HepG2 (cell line): ENCODE results near the gene SCAPER. TPM values are rescaled to one million over a fixed set of nuclear protein-coding genes. Genes with fewer than 3 reads are reported as not detected.
A peak's percentile ranks its signal among the peaks of the same experiment; 100 is the strongest.

Experiments used
- ATAC-seq: fragments of 200-7000 bp; cut with Tn5 transposase; 3 replicates; pipeline ENCODE4 v1.9.1; 2020; ENCODE audit warnings: mild to moderate bottlenecking, moderate library complexity
- BruUV-seq: library from RNA; stranded (reverse); fragments of 400-500 nt; replicated peaks from 2 replicates; lab custom pipeline; 2021; lab: Mats Ljungman, UMichigan
- CTCF ChIA-PET: fragments of 300-600 bp; formaldehyde crosslinking; extraction: SDS; loops from one replicate; lab custom pipeline; 2021; ENCODE audit warnings: low total read pairs, inconsistent platforms, low intra/inter-chr PET ratio; lab: Yijun Ruan, JAX
- POLR2A ChIA-PET: fragments of 350-600 bp; sonication (Branson Sonifier 250); formaldehyde crosslinking; loops from one replicate; lab custom pipeline; 2020; ENCODE audit warnings: antibody characterized with exemption, inconsistent platforms; lab: Yijun Ruan, JAX
- DNase-seq: peaks from one replicate; pipeline ENCODE4 v3.0.0-alpha.2; 2015; ENCODE audit warnings: low spot score
- FAIRE-seq: peaks from 3 replicates; lab custom pipeline; 2011; peaks lifted over from hg19 to GRCh38; lab: Jason Lieb, UNC
- H2AFZ ChIP-seq: one replicate; pipeline ENCODE4 v1.6.1; 2011; ENCODE audit warnings: low read length, inconsistent platforms
- H3K27ac ChIP-seq: fragments of 300-600 bp; 3 replicates; pipeline ENCODE4 v1.8.0; 2011; ENCODE audit warnings: mixed run types, mild to moderate bottlenecking, mixed read lengths, low read length, inconsistent platforms; ENCODE audit not compliant: insufficient read depth; ENCODE audit errors: extremely low read length
- H3K27me3 ChIP-seq, 2 experiments: fragments of 200-600 bp in 1 of 2; 2 replicates in 1 of 2; 3 replicates in 1 of 2; pipeline versions ENCODE4 v1.6.0 to v1.8.0; 2011; ENCODE audit warnings: low read length in 2 of 2, mild to moderate bottlenecking in 2 of 2, moderate library complexity in 2 of 2, inconsistent platforms in 1 of 2; ENCODE audit not compliant: insufficient read depth in 2 of 2, control insufficient read depth in 1 of 2
- H3K36me3 ChIP-seq, 2 experiments: fragments of 200-600 bp in 1 of 2; replicated peaks in 1 of 2; 2 replicates in 1 of 2; 3 replicates in 1 of 2; pipeline versions ENCODE4 v1.5.1 to v1.8.0; 2011; ENCODE audit warnings: low read length in 2 of 2, inconsistent platforms in 1 of 2; ENCODE audit not compliant: insufficient read depth in 2 of 2, control insufficient read depth in 1 of 2
- H3K4me1 ChIP-seq: 2 replicates; pipeline ENCODE4 v1.5.1; 2012; ENCODE audit warnings: low read length, inconsistent platforms; ENCODE audit not compliant: insufficient read depth
- H3K4me2 ChIP-seq: 2 replicates; pipeline ENCODE4 v1.6.0; 2011; ENCODE audit warnings: low read depth, low read length, inconsistent platforms
- H3K4me3 ChIP-seq, 3 experiments: fragments of 200-600 bp in 1 of 3; sonication (generic), shearing (Covaris generic) in 1 of 3; replicated peaks in 1 of 3; 2 replicates each; pipeline ENCODE4 v1.5.1; 2011 to 2016; ENCODE audit warnings: low read length in 3 of 3, inconsistent platforms in 2 of 3, low read depth in 2 of 3, mild to moderate bottlenecking in 2 of 3, control low read depth in 1 of 3, mixed read lengths in 1 of 3; ENCODE audit not compliant: insufficient read depth in 1 of 3
- H3K79me2 ChIP-seq: one replicate; pipeline ENCODE4 v1.6.1; 2011; ENCODE audit warnings: low read length, inconsistent platforms; ENCODE audit not compliant: insufficient read depth
- H3K9ac ChIP-seq: 2 replicates; pipeline ENCODE4 v1.6.0; 2011; ENCODE audit warnings: mild to moderate bottlenecking, low read depth, low read length, inconsistent platforms; ENCODE audit not compliant: insufficient read depth
- H3K9me3 ChIP-seq: 2 replicates; pipeline ENCODE4 v1.5.1; 2012; ENCODE audit warnings: mild to moderate bottlenecking, low read length
- H4K20me1 ChIP-seq: 2 replicates; pipeline ENCODE4 v1.6.0; 2011; ENCODE audit warnings: inconsistent platforms, mild to moderate bottlenecking, low read length, moderate library complexity; ENCODE audit not compliant: insufficient read depth
- CEBPB ChIP-seq: IDR thresholded peaks from 2 replicates; pipeline ENCODE4 v1.6.1; 2011; ENCODE audit warnings: low read depth, low read length, improper control_type of control experiment, borderline replicate concordance
- HNF4A ChIP-seq: sonication (generic); formaldehyde crosslinking; IDR thresholded peaks from 2 replicates; pipeline ENCODE4 v1.4.0; 2020; ENCODE audit warnings: missing genetic modification reagents
- KAT2B ChIP-seq: fragments of 150-350 bp; IDR thresholded peaks from 2 replicates; pipeline ENCODE4 v1.6.1; 2014; ENCODE audit warnings: low read depth, low read length, borderline replicate concordance
- NFE2L2 ChIP-seq: fragments of 150-350 bp; IDR thresholded peaks from 2 replicates; pipeline ENCODE4 v1.6.1; 2014; ENCODE audit warnings: low read length
- RBM22 ChIP-seq: fragments of 200-400 bp; formaldehyde crosslinking; optimal IDR thresholded peaks from 2 replicates; pipeline ENCODE3; 2017; ENCODE audit warnings: mild to moderate bottlenecking, low read length, moderate library complexity
- ZNF207 ChIP-seq: fragments of 450-650 bp; IDR thresholded peaks from 2 replicates; pipeline ENCODE4 v1.6.1; 2016; ENCODE audit warnings: antibody characterized with exemption, borderline replicate concordance
- ZNF292 ChIP-seq: sonication (generic); formaldehyde crosslinking; IDR thresholded peaks from 2 replicates; pipeline ENCODE4 v1.8.1; 2022; ENCODE audit warnings: mild to moderate bottlenecking, low read depth, missing genetic modification reagents, borderline replicate concordance
- ZNF644 ChIP-seq: IDR thresholded peaks from 2 replicates; pipeline ENCODE4 v1.6.1; 2016; ENCODE audit warnings: low read depth
- ZNF670 ChIP-seq: sonication (generic); formaldehyde crosslinking; IDR thresholded peaks from 2 replicates; pipeline ENCODE4 v1.8.0; 2022; ENCODE audit warnings: mild to moderate bottlenecking, missing genetic modification reagents, borderline replicate concordance
- WGBS: methylation state at CpG from one replicate; pipeline ENCODE4 v1.1.6; 2017; ENCODE audit warnings: low lambda C conversion rate; 5-methylcytosine and 5-hydroxymethylcytosine counted together
- in situ Hi-C: cut with HindIII; loops from 2 replicates; pipeline ENCODE4 v1.10.0; 2017; ENCODE audit warnings: low pct_unique_long_range_greater_than_20kb; ENCODE audit not compliant: extremely low pct_ligation_motif_present
- intact Hi-C: fragments of 100-400 bp; cut with micrococcal nuclease; formaldehyde crosslinking; loops from one replicate; pipeline ENCODE4 v1.10.0; 2022; ENCODE audit not compliant: unreplicated experiment
- polyA plus RNA-seq, 8 experiments: library from polyadenylated mRNA; depleted of rRNA in 3 of 8; stranded (reverse) in 7 of 8; unstranded in 1 of 8; fragments of >200 nt; fragmentation: Illumina TruSeq in 4 of 8; extraction: Trizol in 4 of 8; gene quantifications; 2 replicates each; pipeline versions ENCODE4 v1.2.1 to v1.2.3, GENCODE V29; 2011 to 2016; ENCODE audit warnings: low read depth in 4 of 8, missing spikeins in 1 of 8, mixed read lengths in 1 of 8; ENCODE audit not compliant: insufficient read depth in 1 of 8
- total RNA-seq, 5 experiments: library from RNA; depleted of rRNA; stranded (reverse); fragments of >200 nt; fragmentation: Illumina TruSeq; extraction: Trizol; gene quantifications; 2 replicates each; pipeline ENCODE4 v1.2.3, GENCODE V29; 2016; ENCODE audit warnings: low read depth in 1 of 5
- TF ChIP-seq, protein P1 (sequence below): sonication (generic); formaldehyde crosslinking; IDR thresholded peaks from one replicate; pipeline ENCODE4 v1.5.1; 2020; ENCODE audit warnings: mild to moderate bottlenecking, missing genetic modification reagents; ENCODE audit errors: not compliant biosample characterization
- TF ChIP-seq, protein P2 (sequence below): sonication (generic); formaldehyde crosslinking; conservative IDR thresholded peaks from 2 replicates; pipeline ENCODE4 v1.4.0; 2020; ENCODE audit warnings: missing genetic modification reagents

The SCAPER gene
- total and polyA plus RNA-seq, 2 of the 13 experiments (the other 11 are each of a cell fraction or from before 2014, with no cell fraction given), result 4.3 to 10.5 TPM

DNA sequence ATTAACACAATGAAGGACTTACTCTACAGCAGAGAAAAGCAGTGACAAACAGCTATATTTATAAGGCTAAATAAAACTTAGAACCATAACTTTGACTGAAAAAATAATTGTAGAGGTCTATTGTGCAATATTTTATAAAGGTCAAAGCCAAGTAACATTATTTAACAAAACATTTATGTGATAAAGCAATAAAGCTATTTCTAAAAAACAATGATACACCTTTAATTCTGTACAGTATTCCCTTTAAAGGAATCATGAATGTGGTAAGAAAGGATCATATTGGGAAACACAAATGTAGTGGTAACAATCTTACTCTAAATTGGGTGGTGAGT is 332.2 kb downstream of the SCAPER start:
- no peaks in the 10 kb centered on the region for H3K36me3 ChIP-seq
- FAIRE-seq (no peak), DNase-seq (no peak), ATAC-seq (no peak)
- in situ Hi-C loops, result no loop called here
- ChIA-PET CTCF (no interaction called here), POLR2A (no interaction called here)
- H3K27ac ChIP-seq, result no peak overlapping the region
- no peak overlapping the region for H3K4me2 ChIP-seq
- no peak overlapping the region for H2AFZ ChIP-seq
- H3K9ac ChIP-seq, result no peak overlapping the region
- H3K4me1 ChIP-seq, result peaks cover 27% of the 10 kb centered on the region
- TF ChIP-seq CEBPB (peak; percentile 54; the same call in 1 of the 2 replicates), KAT2B (no peak)
- H3K27me3 ChIP-seq, result no peaks in the 10 kb centered on the region
- intact Hi-C loops, result no loop called here
- H3K9me3 ChIP-seq, result no peaks in the 10 kb centered on the region
- BruUV-seq, result no TSS peak
- H3K79me2 ChIP-seq, result no peaks in the 10 kb centered on the region
- H3K4me3 ChIP-seq, result no peak overlapping the region
- H4K20me1 ChIP-seq, result no peaks in the 10 kb centered on the region

DNA sequence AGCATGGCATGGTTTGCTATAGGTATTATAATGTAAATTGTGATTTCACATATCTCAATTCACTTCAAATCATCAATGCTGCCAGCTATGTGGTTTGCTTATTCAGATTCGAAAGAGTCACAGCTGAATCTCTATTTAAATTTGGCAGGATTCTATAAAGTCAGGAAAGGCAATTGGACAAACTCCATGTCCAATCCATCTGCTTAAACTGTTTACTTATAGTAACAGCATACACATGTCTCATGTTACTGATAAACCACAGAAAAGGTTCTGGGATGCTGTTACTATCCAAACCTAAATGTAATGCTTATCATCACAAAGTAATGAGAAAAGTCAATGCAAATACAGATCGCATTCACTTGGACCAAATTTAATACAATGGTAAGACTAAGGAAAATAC is 338.9 kb downstream of the SCAPER start:
- POLR2A ChIA-PET, result no interaction called here
- TF ChIP-seq HNF4A (no peak), RBM22 (no peak), ZNF670 (CRISPR knock-in tag) (no peak), ZNF292 (no peak), ZNF644 (CRISPR knock-in tag) (no peak), ZNF207 (no peak), NFE2L2 (no peak)
- TF ChIP-seq, protein P1, sequence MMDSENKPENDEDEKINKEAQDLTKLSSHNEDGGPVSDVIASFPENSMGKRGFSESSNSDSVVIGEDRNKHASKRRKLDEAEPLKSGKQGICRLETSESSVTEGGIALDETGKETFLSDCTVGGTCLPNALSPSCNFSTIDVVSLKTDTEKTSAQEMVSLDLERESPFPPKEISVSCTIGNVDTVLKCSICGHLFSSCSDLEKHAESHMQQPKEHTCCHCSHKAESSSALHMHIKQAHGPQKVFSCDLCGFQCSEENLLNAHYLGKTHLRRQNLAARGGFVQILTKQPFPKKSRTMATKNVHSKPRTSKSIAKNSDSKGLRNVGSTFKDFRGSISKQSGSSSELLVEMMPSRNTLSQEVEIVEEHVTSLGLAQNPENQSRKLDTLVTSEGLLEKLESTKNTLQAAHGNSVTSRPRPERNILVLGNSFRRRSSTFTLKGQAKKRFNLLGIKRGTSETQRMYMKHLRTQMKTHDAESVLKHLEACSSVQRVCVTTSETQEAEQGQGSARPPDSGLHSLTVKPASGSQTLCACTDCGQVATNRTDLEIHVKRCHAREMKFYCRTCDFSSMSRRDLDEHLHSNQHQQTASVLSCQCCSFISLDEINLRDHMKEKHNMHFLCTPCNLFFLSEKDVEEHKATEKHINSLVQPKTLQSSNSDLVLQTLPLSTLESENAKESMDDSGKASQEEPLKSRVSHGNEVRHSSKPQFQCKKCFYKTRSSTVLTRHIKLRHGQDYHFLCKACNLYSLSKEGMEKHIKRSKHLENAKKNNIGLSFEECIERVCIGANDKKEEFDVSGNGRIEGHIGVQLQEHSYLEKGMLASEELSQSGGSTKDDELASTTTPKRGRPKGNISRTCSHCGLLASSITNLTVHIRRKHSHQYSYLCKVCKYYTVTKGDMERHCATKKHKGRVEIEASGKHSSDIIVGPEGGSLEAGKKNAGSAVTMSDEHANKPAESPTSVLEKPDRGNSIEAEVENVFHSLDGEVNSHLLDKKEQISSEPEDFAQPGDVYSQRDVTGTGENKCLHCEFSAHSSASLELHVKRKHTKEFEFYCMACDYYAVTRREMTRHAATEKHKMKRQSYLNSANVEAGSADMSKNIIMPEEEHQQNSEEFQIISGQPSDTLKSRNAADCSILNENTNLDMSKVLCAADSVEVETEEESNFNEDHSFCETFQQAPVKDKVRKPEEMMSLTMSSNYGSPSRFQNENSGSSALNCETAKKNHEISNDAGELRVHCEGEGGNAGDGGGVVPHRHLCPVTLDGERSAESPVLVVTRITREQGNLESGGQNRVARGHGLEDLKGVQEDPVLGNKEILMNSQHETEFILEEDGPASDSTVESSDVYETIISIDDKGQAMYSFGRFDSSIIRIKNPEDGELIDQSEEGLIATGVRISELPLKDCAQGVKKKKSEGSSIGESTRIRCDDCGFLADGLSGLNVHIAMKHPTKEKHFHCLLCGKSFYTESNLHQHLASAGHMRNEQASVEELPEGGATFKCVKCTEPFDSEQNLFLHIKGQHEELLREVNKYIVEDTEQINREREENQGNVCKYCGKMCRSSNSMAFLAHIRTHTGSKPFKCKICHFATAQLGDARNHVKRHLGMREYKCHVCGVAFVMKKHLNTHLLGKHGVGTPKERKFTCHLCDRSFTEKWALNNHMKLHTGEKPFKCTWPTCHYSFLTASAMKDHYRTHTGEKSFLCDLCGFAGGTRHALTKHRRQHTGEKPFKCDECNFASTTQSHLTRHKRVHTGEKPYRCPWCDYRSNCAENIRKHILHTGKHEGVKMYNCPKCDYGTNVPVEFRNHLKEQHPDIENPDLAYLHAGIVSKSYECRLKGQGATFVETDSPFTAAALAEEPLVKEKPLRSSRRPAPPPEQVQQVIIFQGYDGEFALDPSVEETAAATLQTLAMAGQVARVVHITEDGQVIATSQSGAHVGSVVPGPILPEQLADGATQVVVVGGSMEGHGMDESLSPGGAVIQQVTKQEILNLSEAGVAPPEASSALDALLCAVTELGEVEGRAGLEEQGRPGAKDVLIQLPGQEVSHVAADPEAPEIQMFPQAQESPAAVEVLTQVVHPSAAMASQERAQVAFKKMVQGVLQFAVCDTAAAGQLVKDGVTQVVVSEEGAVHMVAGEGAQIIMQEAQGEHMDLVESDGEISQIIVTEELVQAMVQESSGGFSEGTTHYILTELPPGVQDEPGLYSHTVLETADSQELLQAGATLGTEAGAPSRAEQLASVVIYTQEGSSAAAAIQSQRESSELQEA (CRISPR knock-in tag), result no peak
- TF ChIP-seq, protein P2, sequence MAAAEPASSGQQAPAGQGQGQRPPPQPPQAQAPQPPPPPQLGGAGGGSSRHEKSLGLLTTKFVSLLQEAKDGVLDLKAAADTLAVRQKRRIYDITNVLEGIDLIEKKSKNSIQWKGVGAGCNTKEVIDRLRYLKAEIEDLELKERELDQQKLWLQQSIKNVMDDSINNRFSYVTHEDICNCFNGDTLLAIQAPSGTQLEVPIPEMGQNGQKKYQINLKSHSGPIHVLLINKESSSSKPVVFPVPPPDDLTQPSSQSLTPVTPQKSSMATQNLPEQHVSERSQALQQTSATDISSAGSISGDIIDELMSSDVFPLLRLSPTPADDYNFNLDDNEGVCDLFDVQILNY (CRISPR knock-in tag), result no peak

More for the DNA sequence above, 338.9 kb downstream of the SCAPER start:
- DNase-seq (no peak), ATAC-seq (no peak), FAIRE-seq (no peak)
- H3K4me3 ChIP-seq, result no peak overlapping the region
- H3K36me3 ChIP-seq, result no peaks in the 10 kb centered on the region
- no peak overlapping the region for H3K9ac ChIP-seq
- H4K20me1 ChIP-seq, result no peaks in the 10 kb centered on the region
- in situ Hi-C loops (no loop called here), intact Hi-C loops (no loop called here)
- H3K79me2 ChIP-seq, result no peaks in the 10 kb centered on the region
- no peak overlapping the region for H2AFZ ChIP-seq
- BruUV-seq, result no TSS peak
- no peak overlapping the region for H3K4me2 ChIP-seq
- no peak overlapping the region for H3K27ac ChIP-seq
- WGBS, result 91% methylated on average over 2 of the region's 2 CpGs
- H3K27me3 ChIP-seq, result no peaks in the 10 kb centered on the region
- no peaks in the 10 kb centered on the region for H3K9me3 ChIP-seq
- CTCF ChIA-PET, result no interaction called here
- no peaks in the 10 kb centered on the region for H3K4me1 ChIP-seq
